Measurements from ENCODE around the gene MYO10. TPM values are rescaled to one million over a fixed set of nuclear protein-coding genes. Genes with fewer than 3 reads are reported as not detected.

MYO10 gene
- total RNA-seq, 3 donors from 2014 or later, result 8.6 to 22.6 (median 21.2) TPM

GRCh38 chr5:16926417-16926816, 9.7 kb downstream of the MYO10 start:
- no peak overlapping the region for H3K27ac ChIP-seq
- no peaks in the 10 kb centered on the region for H3K4me1 ChIP-seq
- no peak for DNase-seq (ENCODE audit: low spot score in 2 of 2)
- no peak overlapping the region for H3K4me3 ChIP-seq
- H3K36me3 ChIP-seq, result no peaks in the 10 kb centered on the region
- intact Hi-C loops (cut with DNase I; ENCODE audit: low total_unique reads), result no loop called here
- no peaks in the 10 kb centered on the region for H3K27me3 ChIP-seq
- H3K9me3 ChIP-seq, result no peaks in the 10 kb centered on the region
- TF ChIP-seq POLR2AphosphoS5 (IDR thresholded peaks at IDR 0.05) (no peak), POLR2A (IDR thresholded peaks at IDR 0.05) (no peak), CTCF (IDR thresholded peaks at IDR 0.05) (no peak)

GRCh38 chr5:16924206-16924605, 11.9 kb downstream of the MYO10 start:
- H3K4me1 ChIP-seq, result no peaks in the 10 kb centered on the region
- H3K4me3 ChIP-seq, result no peak overlapping the region
- intact Hi-C loops (cut with DNase I; ENCODE audit: low total_unique reads), result no loop called here
- no peaks in the 10 kb centered on the region for H3K27me3 ChIP-seq
- TF ChIP-seq POLR2A (IDR thresholded peaks at IDR 0.05), result no peak
- no peak for TF ChIP-seq POLR2AphosphoS5 (IDR thresholded peaks at IDR 0.05)
- TF ChIP-seq CTCF (IDR thresholded peaks at IDR 0.05), result no peak
- no peaks in the 10 kb centered on the region for H3K36me3 ChIP-seq
- no peak overlapping the region for H3K27ac ChIP-seq
- H3K9me3 ChIP-seq, result no peaks in the 10 kb centered on the region
- no peak for DNase-seq (ENCODE audit: low spot score in 2 of 2)

GRCh38 chr5:16922430-16922829, 13.7 kb downstream of the MYO10 start:
- Histone ChIP-seq H3K36me3 (no peaks in the 10 kb centered on the region), H3K27me3 (no peaks in the 10 kb centered on the region), H3K27ac (no peak overlapping the region), H3K4me3 (no peak overlapping the region), H3K9me3 (no peaks in the 10 kb centered on the region), H3K4me1 (no peaks in the 10 kb centered on the region)
- DNase-seq (ENCODE audit: low spot score in 2 of 2), result no peak
- TF ChIP-seq POLR2A (IDR thresholded peaks at IDR 0.05) (no peak), POLR2AphosphoS5 (IDR thresholded peaks at IDR 0.05) (no peak), CTCF (IDR thresholded peaks at IDR 0.05) (no peak)
- intact Hi-C loops (cut with DNase I; ENCODE audit: low total_unique reads), result no loop called here

- Histone ChIP-seq H3K9me3 (no peaks in the 10 kb centered on the region), H3K4me3 (no peak overlapping the region), H3K27me3 (no peaks in the 10 kb centered on the region), H3K36me3 (no peaks in the 10 kb centered on the region), H3K27ac (no peak overlapping the region), H3K4me1 (no peaks in the 10 kb centered on the region)
- TF ChIP-seq CTCF (IDR thresholded peaks at IDR 0.05) (no peak), POLR2AphosphoS5 (IDR thresholded peaks at IDR 0.05) (no peak), POLR2A (IDR thresholded peaks at IDR 0.05) (no peak)
- DNase-seq (ENCODE audit: low spot score in 2 of 2), result no peak
- intact Hi-C loops (cut with DNase I; ENCODE audit: low total_unique reads), result no loop called here
Measured at GRCh38 chr5:16921211-16921610, 14.9 kb downstream of the MYO10 start.

GRCh38 chr5:16920109-16920816, 15.8 kb downstream of the MYO10 start:
- Histone ChIP-seq H3K36me3 (no peaks in the 10 kb centered on the region), H3K9me3 (no peaks in the 10 kb centered on the region), H3K27ac (no peak overlapping the region), H3K4me3 (no peak overlapping the region), H3K4me1 (no peaks in the 10 kb centered on the region), H3K27me3 (no peaks in the 10 kb centered on the region)
- DNase-seq (ENCODE audit: low spot score in 2 of 2), result no peak
- intact Hi-C loops (cut with DNase I; ENCODE audit: low total_unique reads), result no loop called here
- TF ChIP-seq POLR2A (IDR thresholded peaks at IDR 0.05) (no peak), POLR2AphosphoS5 (IDR thresholded peaks at IDR 0.05) (no peak), CTCF (IDR thresholded peaks at IDR 0.05) (no peak)

Measured in breast epithelium (tissue), 4 donors.